Raji (cell line): ENCODE data around the gene ZYX.

Experiments used
- POLR2A ChIP-seq: IDR thresholded peaks from 2 replicates; pipeline ENCODE4 v1.6.1; 2011; ENCODE audit warnings: low read depth, low read length, control low read depth; ENCODE audit not compliant: insufficient read depth

Gene ZYX

GRCh38 chr7:143396182-143396581 lies 15.0 kb downstream of the ZYX start:
- TF ChIP-seq POLR2A = no peak

GRCh38 chr7:143396625-143397556 lies 15.7 kb downstream of the ZYX start:
- no peak for TF ChIP-seq POLR2A

DNA sequence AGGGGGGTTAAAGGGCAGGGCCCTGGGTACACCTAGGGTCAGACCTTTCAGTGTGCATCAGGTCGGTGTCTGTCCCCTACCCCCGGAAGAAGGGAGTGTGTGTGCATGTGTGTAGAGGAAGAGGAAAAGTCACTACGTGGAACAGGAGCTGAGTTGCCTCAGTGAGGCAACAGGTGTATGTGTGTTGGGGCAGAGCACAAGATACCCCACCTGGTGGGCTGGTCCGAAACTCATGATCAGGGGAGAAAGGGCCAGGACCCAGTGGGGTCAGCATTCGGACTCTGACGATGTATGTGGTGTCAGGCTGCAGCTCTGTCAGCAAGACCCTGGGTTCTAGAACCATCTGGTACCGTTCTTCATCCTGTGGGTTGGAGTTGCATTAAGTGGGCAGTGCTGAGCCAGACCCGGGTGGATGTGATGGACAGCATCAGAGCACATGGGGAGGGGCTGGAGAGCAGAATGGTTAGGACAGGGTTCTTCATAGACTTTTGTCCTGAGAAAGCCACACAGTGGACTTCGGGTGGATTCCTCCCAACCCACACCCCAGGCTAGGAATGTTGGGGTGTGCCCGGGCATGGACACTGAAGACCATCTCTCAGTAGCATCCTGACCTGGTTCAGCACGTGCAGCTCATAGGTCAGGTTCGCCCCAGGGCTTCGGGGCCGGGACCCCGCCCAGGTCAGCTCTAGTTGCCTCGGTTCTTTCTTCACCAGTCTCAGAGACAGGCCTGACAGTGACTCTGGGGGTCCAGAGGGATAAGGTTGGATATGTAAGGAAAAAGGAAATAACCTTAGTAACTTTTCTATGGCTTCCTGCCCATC lies 16.8 kb downstream of the ZYX start:
- no peak for TF ChIP-seq POLR2A

GRCh38 chr7:143398616-143399015 lies 17.5 kb downstream of the ZYX start:
- TF ChIP-seq POLR2A = no peak

GRCh38 chr7:143399151-143399550 lies 18.0 kb downstream of the ZYX start:
- TF ChIP-seq POLR2A = no peak

- TF ChIP-seq POLR2A = no peak
Measured at GRCh38 chr7:143399642-143400041, 18.5 kb downstream of the ZYX start.

GRCh38 chr7:143401265-143401664 lies 20.1 kb downstream of the ZYX start:
- no peak for TF ChIP-seq POLR2A

DNA sequence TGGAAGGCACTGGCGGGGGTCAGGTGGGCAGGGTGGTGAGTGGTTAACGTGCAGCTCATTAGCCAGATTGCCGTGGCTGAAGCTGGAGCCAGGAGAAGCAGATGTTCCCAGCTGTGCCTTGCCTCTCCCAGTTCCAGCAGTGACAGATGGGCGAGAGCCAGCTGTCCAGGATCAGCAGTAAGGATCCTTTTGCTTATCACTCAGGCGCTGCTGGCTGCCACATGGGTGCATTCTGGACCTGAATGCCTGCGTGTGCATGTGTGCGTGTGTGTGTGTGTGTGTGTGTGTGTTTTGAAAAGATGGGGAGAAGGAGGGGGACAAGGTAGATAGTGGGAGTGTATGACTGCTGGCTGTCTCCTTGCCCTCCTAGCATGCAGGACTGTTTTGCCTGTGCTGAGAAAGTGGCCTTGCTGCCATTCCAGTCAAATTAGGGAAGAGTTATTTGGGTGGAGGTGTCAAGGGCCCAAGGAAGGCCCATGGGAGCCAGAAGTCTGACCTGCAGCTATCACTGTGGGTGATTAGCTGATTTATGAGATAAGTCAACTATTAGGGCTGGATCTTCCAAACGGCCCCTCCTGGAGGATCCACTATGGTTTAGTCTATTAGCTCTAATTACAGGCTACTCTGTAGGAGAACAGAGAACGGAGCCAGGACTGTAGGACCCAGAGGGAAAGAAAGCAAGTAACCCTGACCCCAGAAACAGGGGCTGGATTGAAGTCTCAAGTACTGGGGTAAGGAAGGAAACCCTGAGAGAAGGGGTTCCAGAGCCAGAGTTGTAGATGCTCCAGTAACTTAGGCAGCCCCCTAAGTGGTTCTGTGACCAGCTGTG lies 24.2 kb downstream of the ZYX start:
- no peak for TF ChIP-seq POLR2A

- TF ChIP-seq POLR2A = no peak
Measured at GRCh38 chr7:143406002-143406357, 24.8 kb downstream of the ZYX start.

- no peak for TF ChIP-seq POLR2A
Measured at GRCh38 chr7:143407287-143408251, 26.4 kb downstream of the ZYX start.

DNA sequence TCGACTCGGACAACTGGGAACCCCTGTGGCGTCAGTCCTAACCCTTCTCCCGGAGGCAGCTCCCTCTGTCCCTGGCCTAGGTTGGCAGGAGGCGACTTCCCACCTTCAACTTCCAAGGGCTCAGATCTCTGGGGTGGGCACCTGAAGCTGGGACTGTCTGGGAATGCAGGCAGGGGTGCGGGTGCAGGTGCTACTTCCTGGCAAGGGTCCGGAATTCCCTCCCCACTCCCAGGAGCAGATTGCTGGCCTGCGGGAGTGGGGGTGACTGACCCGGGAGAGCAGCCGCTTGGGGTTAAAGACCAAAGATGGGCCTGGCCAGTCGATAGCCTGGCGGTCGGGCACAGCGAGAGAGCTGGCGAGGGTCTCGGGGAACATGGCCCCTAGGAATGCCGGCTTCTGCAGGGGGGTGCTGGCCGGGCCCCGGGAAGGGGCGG lies 27.1 kb downstream of the ZYX start:
- no peak for TF ChIP-seq POLR2A

DNA sequence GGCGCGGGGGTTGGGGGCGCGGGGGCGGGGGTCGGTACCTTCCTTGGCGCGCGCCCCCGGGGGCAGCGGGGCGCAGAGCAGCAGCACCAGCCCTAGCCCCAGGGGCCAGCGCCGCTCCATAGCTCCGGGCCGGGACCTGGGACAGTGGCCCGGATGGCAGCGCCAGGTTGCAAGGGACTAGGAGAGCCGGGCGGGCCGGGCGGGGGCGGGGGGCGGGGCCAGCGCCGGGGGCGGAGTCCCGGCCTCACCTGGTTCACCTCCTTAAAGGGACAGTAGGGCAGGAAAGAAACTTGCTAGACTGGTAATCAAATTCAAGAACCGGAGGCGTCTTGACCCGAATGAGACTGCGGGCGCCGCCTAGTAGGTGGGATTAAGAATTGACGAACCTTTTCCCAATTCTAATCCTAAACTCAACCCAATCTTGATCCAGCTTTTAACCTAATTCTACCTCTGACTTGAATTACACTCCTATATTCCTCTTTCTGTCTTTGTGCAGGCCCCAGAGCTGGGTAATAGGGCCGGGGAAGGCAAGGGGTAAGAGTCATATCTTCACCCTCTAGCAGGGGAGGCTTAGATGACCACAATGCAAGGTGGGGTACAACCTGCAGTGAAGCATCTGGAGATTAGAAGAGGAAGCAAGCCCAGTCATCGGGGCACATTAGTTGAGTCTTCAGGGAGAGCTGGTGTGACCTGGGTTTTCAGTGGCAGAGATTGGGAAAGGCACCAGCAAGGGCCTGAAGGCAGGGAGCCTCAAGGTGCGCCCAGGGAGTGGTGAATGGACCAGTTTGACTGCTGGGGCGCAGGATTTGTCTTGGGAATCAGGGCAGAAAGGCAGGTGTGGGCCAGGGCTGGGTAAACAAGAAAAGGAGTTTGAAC lies 27.8 kb downstream of the ZYX start, which contains the start of gene EPHA1:
Gene EPHA1, minus strand, starts transcription at position 171 of the 876 bp plus-strand sequence. Its CDS starts 51 bp downstream, at position 120.
- TF ChIP-seq POLR2A = no peak

GRCh38 chr7:143410521-143411004 lies 29.4 kb downstream of the ZYX start:
- no peak for TF ChIP-seq POLR2A
